GM12874 (cell line): Measurements from ENCODE around the gene RPL31.

Experiments used
- CTCF ChIP-seq: IDR thresholded peaks from 2 replicates; pipeline ENCODE4 v1.5.1; 2011; ENCODE audit warnings: low read depth, mild to moderate bottlenecking, control low read depth, low read length, moderate library complexity; ENCODE audit not compliant: insufficient read depth

The RPL31 gene

GRCh38 chr2:101022221-101022620 lies 20.1 kb downstream of the RPL31 start:
- no peak for TF ChIP-seq CTCF

DNA sequence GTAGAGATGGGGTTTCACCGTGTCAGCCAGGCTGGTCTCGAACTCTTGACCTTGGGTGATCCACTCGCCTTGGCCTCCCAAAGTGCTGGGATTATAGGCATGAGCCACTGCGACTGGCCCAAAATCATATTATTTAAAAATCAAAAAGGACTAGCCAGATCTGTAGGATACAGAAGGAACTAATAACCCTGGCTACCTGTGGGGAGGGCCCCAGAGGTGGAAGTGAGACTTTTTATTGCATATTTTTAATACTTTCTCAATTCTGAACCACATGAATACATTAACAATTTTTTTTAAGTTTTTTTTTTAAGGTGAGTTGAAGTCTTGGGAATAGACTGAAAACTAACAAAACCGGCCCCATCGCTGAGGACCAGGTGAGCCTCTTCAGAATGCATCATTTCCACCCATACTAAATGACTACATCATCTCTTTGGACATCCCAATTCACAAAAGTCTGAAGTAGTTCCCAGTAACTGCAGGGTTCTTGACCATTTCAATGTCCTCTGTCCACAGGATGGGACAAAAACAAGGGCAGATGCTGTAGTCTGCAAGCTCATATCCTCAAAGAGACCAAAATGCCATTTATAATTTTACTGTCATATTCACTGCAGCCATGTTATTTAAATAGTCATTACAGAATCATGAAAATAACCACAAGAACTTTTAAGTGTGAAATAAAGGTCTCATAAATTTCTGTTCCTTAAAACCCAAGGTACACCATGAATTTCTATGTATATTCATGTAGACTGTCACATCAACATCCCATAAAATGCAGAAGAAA lies 21.4 kb downstream of the RPL31 start:
- no peak for TF ChIP-seq CTCF

DNA sequence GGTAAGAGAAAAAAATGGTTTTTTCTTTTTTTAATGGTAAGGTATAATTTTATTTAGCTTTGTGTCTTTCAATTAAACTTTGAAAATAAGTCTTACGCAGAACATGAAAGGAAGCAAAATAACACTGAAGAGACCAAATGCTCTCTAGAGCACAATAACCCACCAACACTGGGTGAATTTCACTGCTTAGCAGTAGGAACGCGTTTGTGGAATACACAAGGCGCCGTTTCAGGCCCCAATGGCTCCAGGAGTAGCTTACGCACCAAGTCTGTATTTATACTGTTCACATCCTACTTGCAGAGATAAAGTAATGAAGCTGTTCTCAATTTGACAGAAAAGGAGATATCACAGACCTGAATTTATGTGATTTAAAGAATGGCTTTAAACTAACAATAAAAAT lies 23.5 kb downstream of the RPL31 start:
- no peak for TF ChIP-seq CTCF

GRCh38 chr2:101026253-101026701 lies 24.2 kb downstream of the RPL31 start:
- no peak for TF ChIP-seq CTCF

DNA sequence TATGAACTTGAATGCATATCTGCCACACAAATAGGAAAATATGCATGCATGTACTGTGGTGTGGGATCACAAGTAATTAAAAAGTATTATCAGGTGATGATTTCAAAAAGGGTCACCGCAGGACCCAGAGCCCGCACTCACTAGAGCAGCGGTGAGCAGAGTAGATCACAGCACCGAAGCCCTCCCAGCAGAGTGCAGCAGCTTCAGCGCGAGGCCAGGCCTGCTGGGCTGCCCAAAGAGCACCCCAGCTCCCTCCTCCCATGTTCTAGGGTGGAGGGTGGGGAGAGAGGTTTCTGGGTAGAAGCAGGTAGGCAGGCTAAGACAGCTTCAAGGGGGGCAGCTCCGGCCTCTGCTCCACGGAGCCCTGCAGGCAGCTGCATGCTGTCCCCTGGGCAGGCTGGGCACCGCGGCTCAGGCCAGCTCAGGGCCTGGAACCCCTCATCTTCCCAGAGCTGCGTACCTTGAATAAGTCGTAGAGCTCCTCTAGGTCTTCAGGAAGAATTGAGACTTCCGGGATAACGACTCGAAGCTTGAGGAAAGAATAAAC lies 24.9 kb downstream of the RPL31 start:
- TF ChIP-seq CTCF: no peak

- TF ChIP-seq CTCF: no peak
These were observed 25.8 kb downstream of the RPL31 start for GRCh38 chr2:101027852-101028251.

DNA sequence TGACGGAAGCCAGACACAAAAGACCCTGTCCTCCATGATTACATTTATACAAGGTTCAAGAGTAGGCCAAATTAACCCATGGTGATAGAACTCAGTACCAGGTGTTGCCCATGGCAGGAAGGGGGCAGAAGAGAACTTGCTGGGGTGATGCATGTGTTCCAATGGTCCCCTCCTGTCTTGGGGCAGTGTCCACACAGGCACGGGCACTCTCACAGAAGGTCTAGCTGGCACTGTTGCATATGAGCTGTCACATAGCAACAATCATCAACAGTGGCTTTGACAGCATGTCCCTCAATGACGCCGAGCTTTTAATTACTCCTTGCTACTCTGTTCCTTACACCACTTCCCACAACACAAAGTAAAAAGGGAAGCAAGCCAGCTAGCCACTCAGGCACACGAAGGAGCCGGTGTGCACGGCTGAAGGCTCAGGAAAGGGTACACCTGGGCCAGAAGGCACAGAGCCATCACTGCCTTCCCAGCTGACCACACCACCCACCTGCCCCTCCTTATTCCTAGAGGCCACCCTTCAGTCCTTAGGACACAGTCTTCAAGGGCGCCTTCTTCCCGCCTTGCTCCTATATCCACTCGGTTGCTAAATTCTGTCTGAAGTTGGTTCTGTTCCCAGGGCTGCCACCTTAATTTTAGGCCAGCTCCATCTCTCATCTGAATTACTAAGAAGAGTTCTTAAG lies 28.9 kb downstream of the RPL31 start:
- no peak for TF ChIP-seq CTCF
